Measurements from ENCODE around the gene ACTR2.
"Not testable (repeated sequence)": the region's sequence is repeated elsewhere in the genome, so short reads cannot be mapped to it uniquely, and the experiment has no call there.

ACTR2 gene

GRCh38 chr2:65227456-65228262 lies at the start of gene ACTR2:
Gene ACTR2 (plus strand): TSS chr2:65227831. CDS start chr2:65227910, 79 bp downstream.
- Histone ChIP-seq H3K4me1 (ENCODE audit: insufficient read depth, low read length) (no peaks in the 10 kb centered on the region), H3K9me3 (ENCODE audit: control insufficient read depth, insufficient read depth, low read length) (no peaks in the 10 kb centered on the region), H3K36me3 (ENCODE audit: insufficient read depth, low read length) (no peaks in the 10 kb centered on the region), H3K9ac (ENCODE audit: low read depth, low read length) (peak within 1 kb of the TSS; percentile 79)

DNA sequence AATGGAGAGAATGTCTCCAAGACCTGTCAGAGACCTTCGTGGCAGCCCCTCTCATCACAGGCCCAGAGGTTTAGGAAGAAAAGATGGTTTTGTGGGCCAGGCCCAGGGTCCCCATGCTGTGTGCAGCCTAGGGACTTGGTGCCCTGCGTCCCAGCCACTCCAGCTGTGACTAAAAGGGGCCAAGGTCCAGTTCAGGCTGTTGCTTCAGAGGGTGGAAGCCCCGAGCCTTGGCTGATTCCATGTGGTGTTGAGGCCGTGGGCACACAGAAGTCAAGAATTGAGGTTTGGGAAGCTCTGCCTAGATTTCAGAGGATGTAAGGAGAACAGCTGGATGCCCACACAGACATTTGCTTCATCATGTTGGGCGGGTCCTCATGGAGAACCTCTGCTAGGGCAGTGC lies 45.1 kb upstream of the ACTR2 start:
- Histone ChIP-seq H3K36me3 (ENCODE audit: insufficient read depth, low read length) (no peaks in the 10 kb centered on the region), H3K4me1 (ENCODE audit: insufficient read depth, low read length) (peaks cover 15% of the 10 kb centered on the region), H3K9me3 (ENCODE audit: control insufficient read depth, insufficient read depth, low read length) (no peaks in the 10 kb centered on the region), H3K9ac (ENCODE audit: low read depth, low read length) (no peak overlapping the region)

GRCh38 chr2:65183406-65183805 lies 44.2 kb upstream of the ACTR2 start:
- not testable (repeated sequence) for H3K9me3 ChIP-seq (ENCODE audit: control insufficient read depth, insufficient read depth, low read length); H3K9ac ChIP-seq (ENCODE audit: low read depth, low read length); H3K36me3 ChIP-seq (ENCODE audit: insufficient read depth, low read length)
- peaks cover 15% of the 10 kb centered on the region for H3K4me1 ChIP-seq (ENCODE audit: insufficient read depth, low read length)

GRCh38 chr2:65185012-65185411 lies 42.6 kb upstream of the ACTR2 start:
- Histone ChIP-seq H3K9ac (ENCODE audit: low read depth, low read length) (no peak overlapping the region), H3K9me3 (ENCODE audit: control insufficient read depth, insufficient read depth, low read length) (no peaks in the 10 kb centered on the region), H3K4me1 (ENCODE audit: insufficient read depth, low read length) (peaks cover 15% of the 10 kb centered on the region), H3K36me3 (ENCODE audit: insufficient read depth, low read length) (no peaks in the 10 kb centered on the region)

DNA sequence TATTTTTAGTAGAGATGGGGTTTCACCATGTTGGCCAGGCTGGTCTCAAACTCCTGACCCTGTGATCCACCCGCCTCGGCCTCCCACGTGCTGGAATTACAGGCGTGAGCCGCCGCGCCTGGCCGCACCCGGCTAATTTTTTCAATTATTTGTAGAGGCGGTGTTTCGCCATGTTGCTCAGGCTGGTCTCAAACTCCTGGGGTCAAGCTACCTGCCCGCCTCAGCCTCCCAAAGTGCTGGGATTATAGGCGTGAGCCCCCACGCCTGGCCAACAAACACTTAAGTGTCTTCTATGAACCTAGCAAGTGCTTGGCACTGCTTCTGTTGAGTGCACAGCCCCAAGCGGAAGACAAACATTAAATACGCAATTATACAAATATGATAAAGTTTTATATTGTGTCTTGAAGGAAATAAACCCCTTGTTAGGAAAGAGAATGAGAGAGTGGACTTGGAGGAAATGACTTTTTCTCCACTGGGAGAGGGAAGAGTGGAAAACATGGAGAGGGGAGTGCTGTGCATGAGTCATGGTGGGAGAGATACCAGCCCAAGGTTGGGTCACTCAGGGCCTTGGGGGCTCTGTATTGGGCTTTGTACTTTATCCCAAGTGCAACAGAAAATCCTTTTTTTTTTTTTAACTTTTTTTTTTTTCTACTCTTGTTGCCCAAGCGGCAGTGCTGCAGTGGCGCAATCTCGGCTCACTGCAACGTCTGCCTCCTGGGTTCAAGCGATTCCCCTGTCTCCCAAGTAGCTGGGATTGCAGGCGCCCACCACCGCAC lies 41.4 kb upstream of the ACTR2 start:
- H3K36me3 ChIP-seq (ENCODE audit: insufficient read depth, low read length) = no peaks in the 10 kb centered on the region

GRCh38 chr2:65186872-65187851 lies 40.5 kb upstream of the ACTR2 start:
- no peak overlapping the region for H3K9ac ChIP-seq (ENCODE audit: low read depth, low read length)

More for the DNA sequence above, 41.4 kb upstream of the ACTR2 start:
- H3K4me1 ChIP-seq (ENCODE audit: insufficient read depth, low read length) = peaks cover 15% of the 10 kb centered on the region
- no peak overlapping the region for H3K9ac ChIP-seq (ENCODE audit: low read depth, low read length)
- H3K9me3 ChIP-seq (ENCODE audit: control insufficient read depth, insufficient read depth, low read length) = no peaks in the 10 kb centered on the region

GRCh38 chr2:65193446-65193845 lies 34.2 kb upstream of the ACTR2 start:
- H3K36me3 ChIP-seq (ENCODE audit: insufficient read depth, low read length) = no peaks in the 10 kb centered on the region
- no peaks in the 10 kb centered on the region for H3K9me3 ChIP-seq (ENCODE audit: control insufficient read depth, insufficient read depth, low read length)
- peaks cover 10% of the 10 kb centered on the region; the same call in 1 of the 2 replicates for H3K4me1 ChIP-seq (ENCODE audit: insufficient read depth, low read length)
- H3K9ac ChIP-seq (ENCODE audit: low read depth, low read length) = no peak overlapping the region

More at GRCh38 chr2:65186872-65187851, 40.5 kb upstream of the ACTR2 start:
- Histone ChIP-seq H3K4me1 (ENCODE audit: insufficient read depth, low read length) (peaks cover 15% of the 10 kb centered on the region), H3K9me3 (ENCODE audit: control insufficient read depth, insufficient read depth, low read length) (no peaks in the 10 kb centered on the region), H3K36me3 (ENCODE audit: insufficient read depth, low read length) (no peaks in the 10 kb centered on the region)

DNA sequence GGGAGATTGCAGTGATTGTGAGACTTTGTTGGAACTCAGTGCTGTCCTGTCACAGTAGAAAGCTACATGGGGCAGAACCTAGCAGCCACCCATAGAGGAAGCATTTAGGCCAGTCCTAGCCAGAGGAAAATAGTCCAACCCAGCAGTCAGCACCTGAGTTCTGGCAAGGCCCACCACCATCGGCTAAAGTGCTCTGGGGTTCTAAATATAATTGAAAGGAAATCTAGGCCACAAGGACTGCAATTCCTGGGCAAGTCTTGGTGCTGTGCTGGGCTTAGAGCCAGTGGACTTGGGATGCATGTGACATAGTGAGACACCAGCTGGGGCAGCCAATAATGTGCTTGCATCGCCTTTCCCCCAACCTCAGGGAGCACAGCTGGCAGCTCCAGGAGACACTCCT lies 28.9 kb upstream of the ACTR2 start:
- H3K4me1 ChIP-seq (ENCODE audit: insufficient read depth, low read length) = peaks cover 10% of the 10 kb centered on the region; the same call in 1 of the 2 replicates

DNA sequence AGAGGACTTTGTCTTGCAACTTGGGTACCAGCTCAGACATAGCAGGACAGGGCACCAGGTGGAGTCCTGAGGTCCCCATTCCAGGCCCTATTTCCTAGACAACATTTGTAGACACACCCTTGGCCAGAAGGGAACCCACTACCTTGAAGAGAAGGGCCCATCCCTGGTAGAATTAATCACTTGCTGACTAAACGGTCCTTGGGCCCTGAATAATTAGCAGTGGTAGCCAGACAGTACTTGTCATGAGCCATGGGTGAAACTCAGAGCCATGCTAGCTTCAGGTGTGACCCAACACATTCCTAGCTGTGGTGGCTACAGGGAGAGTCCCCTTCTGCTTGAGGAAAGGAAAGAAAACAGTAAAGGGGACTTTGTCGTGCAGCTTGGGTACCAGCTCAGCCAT lies 28.5 kb upstream of the ACTR2 start:
- no peaks in the 10 kb centered on the region for H3K36me3 ChIP-seq (ENCODE audit: insufficient read depth, low read length)
- no peak overlapping the region for H3K9ac ChIP-seq (ENCODE audit: low read depth, low read length)
- peaks cover 10% of the 10 kb centered on the region; the same call in 1 of the 2 replicates for H3K4me1 ChIP-seq (ENCODE audit: insufficient read depth, low read length)
- no peaks in the 10 kb centered on the region for H3K9me3 ChIP-seq (ENCODE audit: control insufficient read depth, insufficient read depth, low read length)

More for the DNA sequence above, 28.9 kb upstream of the ACTR2 start:
- H3K9me3 ChIP-seq (ENCODE audit: control insufficient read depth, insufficient read depth, low read length) = no peaks in the 10 kb centered on the region
- no peaks in the 10 kb centered on the region for H3K36me3 ChIP-seq (ENCODE audit: insufficient read depth, low read length)
- H3K9ac ChIP-seq (ENCODE audit: low read depth, low read length) = no peak overlapping the region

GRCh38 chr2:65199891-65200290 lies 27.7 kb upstream of the ACTR2 start:
- Histone ChIP-seq H3K36me3 (ENCODE audit: insufficient read depth, low read length) (no peaks in the 10 kb centered on the region), H3K9me3 (ENCODE audit: control insufficient read depth, insufficient read depth, low read length) (no peaks in the 10 kb centered on the region), H3K9ac (ENCODE audit: low read depth, low read length) (no peak overlapping the region), H3K4me1 (ENCODE audit: insufficient read depth, low read length) (peaks cover 9% of the 10 kb centered on the region; the same call in 1 of the 2 replicates)

- no peaks in the 10 kb centered on the region for H3K4me1 ChIP-seq (ENCODE audit: insufficient read depth, low read length)
- H3K9ac ChIP-seq (ENCODE audit: low read depth, low read length) = no peak overlapping the region
- H3K9me3 ChIP-seq (ENCODE audit: control insufficient read depth, insufficient read depth, low read length) = no peaks in the 10 kb centered on the region
- H3K36me3 ChIP-seq (ENCODE audit: insufficient read depth, low read length) = no peaks in the 10 kb centered on the region
These were observed 23.0 kb upstream of the ACTR2 start for GRCh38 chr2:65204461-65205210.

- no peaks in the 10 kb centered on the region for H3K4me1 ChIP-seq (ENCODE audit: insufficient read depth, low read length)
These were observed 15.5 kb upstream of the ACTR2 start for GRCh38 chr2:65212115-65212514.

DNA sequence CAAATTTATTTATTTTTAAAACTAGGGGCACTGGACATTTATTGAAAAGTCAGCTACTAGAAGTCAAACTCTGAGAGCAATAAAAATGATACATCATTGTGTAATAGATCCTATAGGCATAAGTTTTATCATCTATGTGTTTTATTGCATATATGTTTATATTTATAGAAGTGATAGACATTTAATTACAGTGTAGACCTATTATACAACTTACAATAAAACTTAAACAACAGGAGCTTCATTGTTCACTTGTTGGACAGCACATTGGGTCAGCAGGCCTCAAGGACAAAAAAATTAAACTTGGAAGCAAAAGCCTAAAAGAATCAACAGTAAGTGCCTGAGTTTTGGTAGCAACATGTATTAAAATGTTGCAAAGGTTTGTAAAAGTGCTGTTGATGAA lies 15.0 kb upstream of the ACTR2 start:
- H3K36me3 ChIP-seq (ENCODE audit: insufficient read depth, low read length) = no peaks in the 10 kb centered on the region
- H3K4me1 ChIP-seq (ENCODE audit: insufficient read depth, low read length) = no peaks in the 10 kb centered on the region
- H3K9me3 ChIP-seq (ENCODE audit: control insufficient read depth, insufficient read depth, low read length) = no peaks in the 10 kb centered on the region
- no peak overlapping the region for H3K9ac ChIP-seq (ENCODE audit: low read depth, low read length)

More at GRCh38 chr2:65212115-65212514, 15.5 kb upstream of the ACTR2 start:
- Histone ChIP-seq H3K9me3 (ENCODE audit: control insufficient read depth, insufficient read depth, low read length) (no peaks in the 10 kb centered on the region), H3K36me3 (ENCODE audit: insufficient read depth, low read length) (no peaks in the 10 kb centered on the region), H3K9ac (ENCODE audit: low read depth, low read length) (no peak overlapping the region)

All from ES-I3 (cell line).